ENCODE data around the gene AQP12A. TPM values are rescaled to one million over a fixed set of nuclear protein-coding genes. Genes with fewer than 3 reads are reported as not detected.

Gene AQP12A
- total RNA-seq, 2 donors from 2014 or later: 29.6 to 130 TPM

GRCh38 chr2:240687045-240687740 lies 4.5 kb upstream of the AQP12A start:
- ATAC-seq (no peak), DNase-seq (peak; percentile 28 to 66 (median 48))
- intact Hi-C loops (cut with DNase I): no loop called here
- no peaks in the 10 kb centered on the region for H3K27me3 ChIP-seq
- H3K4me1 ChIP-seq: peaks cover 42% of the 10 kb centered on the region
- H3K36me3 ChIP-seq (replicated peaks in 1 of 2; ENCODE audit: insufficient read depth in 1 of 2, low read depth in 2 of 2): no peaks in the 10 kb centered on the region
- WGBS, 2 donors: 42 to 45% methylated on average over 9 to 20 of the region's 20 CpGs
- peak overlapping the region; percentile 32 to 90 (median 85) for H3K27ac ChIP-seq
- H3K4me3 ChIP-seq: peak overlapping the region; percentile 11 to 28
- no peaks in the 10 kb centered on the region for H3K9me3 ChIP-seq
- peak in 2 of 3 donors; percentile 26 to 30 for TF ChIP-seq POLR2A (IDR thresholded peaks at IDR 0.05)
- no peak for TF ChIP-seq CTCF (IDR thresholded peaks at IDR 0.05)

GRCh38 chr2:240687741-240688552 lies 3.7 kb upstream of the AQP12A start:
- Histone ChIP-seq H3K4me1 (peaks cover 42% of the 10 kb centered on the region), H3K9me3 (no peaks in the 10 kb centered on the region), H3K36me3 (replicated peaks in 1 of 2; ENCODE audit: insufficient read depth in 1 of 2, low read depth in 2 of 2) (no peaks in the 10 kb centered on the region), H3K27me3 (no peaks in the 10 kb centered on the region), H3K27ac (peak overlapping the region; percentile 32 to 90 (median 85)), H3K4me3 (peak overlapping the region; percentile 11 to 28)
- intact Hi-C loops (cut with DNase I): no loop called here
- WGBS, 2 donors: 64 to 65% methylated on average over 3 to 14 of the region's 14 CpGs
- TF ChIP-seq POLR2A (IDR thresholded peaks at IDR 0.05) (no peak), CTCF (IDR thresholded peaks at IDR 0.05) (no peak)
- peak in 2 of 4 donors; percentile 27 to 42 for DNase-seq
- no peak for ATAC-seq

GRCh38 chr2:240688553-240688919 lies 3.1 kb upstream of the AQP12A start:
- 72% methylated on average over 9 of the region's 9 CpGs; no CpG with 5 or more reads in 1 of the 2 donors for WGBS, 2 donors
- no peak for TF ChIP-seq POLR2A (IDR thresholded peaks at IDR 0.05)
- no peak for TF ChIP-seq CTCF (IDR thresholded peaks at IDR 0.05)
- ATAC-seq (no peak), DNase-seq (peak in 2 of 4 donors; percentile 9 to 30)
- Histone ChIP-seq H3K4me1 (peaks cover 42% of the 10 kb centered on the region), H3K27me3 (no peaks in the 10 kb centered on the region), H3K27ac (peak overlapping the region in 3 of 4 donors; percentile 81 to 90 (median 89)), H3K36me3 (replicated peaks in 1 of 2; ENCODE audit: insufficient read depth in 1 of 2, low read depth in 2 of 2) (no peaks in the 10 kb centered on the region), H3K9me3 (no peaks in the 10 kb centered on the region), H3K4me3 (no peak overlapping the region)
- intact Hi-C loops (cut with DNase I): no loop called here

- intact Hi-C loops (cut with DNase I): no loop called here
- Histone ChIP-seq H3K27ac (peak overlapping the region; percentile 25 to 89 (median 76)), H3K4me3 (no peak overlapping the region), H3K36me3 (replicated peaks in 1 of 2; ENCODE audit: insufficient read depth in 1 of 2, low read depth in 2 of 2) (no peaks in the 10 kb centered on the region), H3K4me1 (peaks cover 33% of the 10 kb centered on the region), H3K9me3 (no peaks in the 10 kb centered on the region), H3K27me3 (no peaks in the 10 kb centered on the region)
- TF ChIP-seq POLR2A (IDR thresholded peaks at IDR 0.05): no peak
- TF ChIP-seq CTCF (IDR thresholded peaks at IDR 0.05): no peak
- ATAC-seq: no peak
- WGBS, 2 donors: 35 to 45% methylated on average over 2 to 11 of the region's 11 CpGs
- DNase-seq: no peak
Observed at GRCh38 chr2:240689975-240690374, 1.7 kb upstream of the AQP12A start.

Measured in body of pancreas (tissue), 4 donors.